ENCODE data around the gene C1S.
A peak's percentile ranks its signal among the peaks of the same experiment; 100 is the strongest.

C1S gene

DNA sequence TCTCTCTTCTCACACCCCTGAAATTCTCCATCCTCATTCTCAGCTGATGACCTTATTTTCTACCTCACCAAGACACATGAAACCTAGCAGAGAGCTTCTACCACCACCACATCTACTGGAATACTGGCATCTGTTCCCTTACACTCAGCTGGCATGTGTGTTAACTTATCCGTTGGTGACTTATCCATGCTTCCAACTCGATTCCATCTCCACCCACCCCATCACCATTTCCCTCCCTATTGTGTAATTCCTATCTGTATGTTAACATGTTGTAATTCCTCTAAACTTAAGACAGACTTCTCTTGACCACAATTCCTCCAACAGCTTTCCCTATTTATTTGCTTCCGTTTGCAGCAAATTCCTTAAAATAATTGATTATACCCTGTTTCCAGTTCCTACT is 15.4 kb downstream of the C1S start:
- DNase-seq (ENCODE audit: low spot score), result no peak

GRCh38 chr12:7076493-7076892 is 16.0 kb downstream of the C1S start:
- DNase-seq (ENCODE audit: low spot score), result no peak

- DNase-seq (ENCODE audit: low spot score), result no peak
These were observed 17.6 kb downstream of the C1S start for GRCh38 chr12:7078163-7078562.

DNA sequence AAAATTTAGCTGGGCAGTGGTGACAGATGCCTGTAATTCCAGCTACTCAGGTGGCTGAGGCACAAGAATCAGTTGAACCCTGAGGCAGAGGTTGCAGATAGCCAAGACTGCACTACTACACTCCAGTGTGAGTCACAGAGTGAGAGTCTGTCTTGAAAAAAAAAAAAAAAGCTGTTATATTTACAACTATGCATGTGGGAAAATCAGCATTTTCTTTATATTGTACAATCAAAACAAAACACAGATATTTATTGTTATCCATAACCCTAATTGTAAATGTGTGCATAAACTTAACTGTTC is 19.3 kb downstream of the C1S start:
- DNase-seq (ENCODE audit: low spot score), result no peak

- DNase-seq (ENCODE audit: low spot score), result no peak
These were observed 20.5 kb downstream of the C1S start for GRCh38 chr12:7081037-7081436.

- DNase-seq (ENCODE audit: low spot score), result no peak
These were observed 22.6 kb downstream of the C1S start for GRCh38 chr12:7083125-7083524.

GRCh38 chr12:7089196-7089871 is 28.8 kb downstream of the C1S start:
- no peak for DNase-seq (ENCODE audit: low spot score)

DNA sequence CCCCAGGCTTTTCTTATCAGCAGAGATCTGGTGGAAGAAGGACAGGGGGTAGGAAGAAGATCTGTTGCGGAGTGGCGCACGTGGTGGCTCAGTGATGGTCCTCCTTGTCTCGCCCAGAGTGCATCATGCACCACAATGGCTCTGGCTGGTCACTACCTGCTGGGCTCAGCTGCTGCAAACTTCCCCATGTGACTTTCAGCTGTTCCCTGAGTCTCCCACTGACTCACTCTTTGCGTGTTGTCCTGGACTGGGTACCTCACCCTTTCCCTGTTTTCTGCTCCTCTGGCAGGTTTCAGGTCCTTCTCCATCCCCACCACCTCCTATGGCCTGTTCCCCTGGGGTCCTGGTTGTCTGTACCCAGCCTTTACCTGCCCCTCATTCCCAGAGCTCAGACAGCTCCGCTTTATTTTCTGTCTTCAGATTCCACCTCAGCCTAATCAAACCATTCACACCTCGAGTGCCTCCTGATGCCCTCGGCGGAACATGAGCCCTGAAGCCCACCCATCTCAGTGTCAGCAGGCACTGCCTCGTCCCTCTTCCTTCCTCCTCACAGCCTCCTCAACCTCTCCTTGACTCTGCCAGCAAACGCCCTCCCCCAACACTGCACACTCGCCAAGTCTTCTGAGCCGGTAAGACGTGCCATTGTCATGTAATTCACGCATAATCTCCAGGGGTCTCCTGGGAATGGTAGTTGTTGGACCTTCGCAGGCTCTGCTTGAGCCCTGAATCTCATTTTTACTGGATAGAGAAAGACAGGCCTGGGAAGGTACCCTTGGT is 29.9 kb downstream of the C1S start:
- no peak for DNase-seq (ENCODE audit: low spot score)

DNA sequence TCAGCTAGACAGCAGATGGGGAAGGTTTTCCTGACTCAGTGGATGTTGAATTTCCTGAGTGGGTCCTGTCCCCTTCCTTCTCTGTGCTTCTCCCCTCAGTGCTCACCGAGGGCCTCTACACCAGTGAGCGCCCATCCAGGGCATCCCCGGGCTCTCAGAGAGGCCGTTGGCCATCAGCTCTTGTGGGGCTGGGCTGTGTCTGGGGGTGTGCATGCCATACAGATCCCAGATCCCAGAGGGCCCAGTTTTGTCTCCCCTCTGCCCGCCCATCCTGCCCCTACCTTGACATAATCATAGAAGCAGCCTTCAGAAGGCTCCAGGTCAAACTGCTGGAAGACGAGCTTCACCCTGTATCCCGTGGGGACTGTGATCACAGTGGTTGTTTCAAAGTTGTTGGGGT is 30.7 kb downstream of the C1S start:
- DNase-seq (ENCODE audit: low spot score), result no peak

DNA sequence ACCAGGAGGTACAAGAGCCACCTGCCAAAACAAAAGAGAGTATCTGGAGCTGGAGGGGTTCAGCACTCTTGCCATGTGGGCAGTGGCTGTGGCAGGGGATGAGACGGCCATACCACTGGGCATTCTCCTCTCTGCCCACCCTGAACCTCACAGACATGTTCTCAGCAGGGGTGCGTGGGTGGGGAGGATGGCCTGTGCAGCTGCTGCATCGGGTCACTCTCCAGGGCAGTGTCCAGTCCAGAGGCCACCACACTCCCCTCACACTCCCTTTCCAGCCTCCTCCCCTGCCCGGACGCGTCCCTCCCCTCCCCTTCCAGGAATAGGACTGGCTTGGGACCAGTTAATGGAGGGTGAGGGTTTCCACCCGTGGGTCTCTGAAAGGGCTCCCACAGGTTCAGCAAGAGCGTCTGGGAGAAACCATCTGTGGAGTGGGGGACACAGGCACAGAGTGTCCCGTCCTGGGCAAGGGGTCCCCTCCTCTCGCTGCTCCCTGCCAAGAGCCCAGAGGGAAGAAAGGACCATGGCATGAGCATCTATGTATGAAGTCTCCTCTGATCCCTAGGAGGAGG is 31.2 kb downstream of the C1S start:
- no peak for DNase-seq (ENCODE audit: low spot score)

DNA sequence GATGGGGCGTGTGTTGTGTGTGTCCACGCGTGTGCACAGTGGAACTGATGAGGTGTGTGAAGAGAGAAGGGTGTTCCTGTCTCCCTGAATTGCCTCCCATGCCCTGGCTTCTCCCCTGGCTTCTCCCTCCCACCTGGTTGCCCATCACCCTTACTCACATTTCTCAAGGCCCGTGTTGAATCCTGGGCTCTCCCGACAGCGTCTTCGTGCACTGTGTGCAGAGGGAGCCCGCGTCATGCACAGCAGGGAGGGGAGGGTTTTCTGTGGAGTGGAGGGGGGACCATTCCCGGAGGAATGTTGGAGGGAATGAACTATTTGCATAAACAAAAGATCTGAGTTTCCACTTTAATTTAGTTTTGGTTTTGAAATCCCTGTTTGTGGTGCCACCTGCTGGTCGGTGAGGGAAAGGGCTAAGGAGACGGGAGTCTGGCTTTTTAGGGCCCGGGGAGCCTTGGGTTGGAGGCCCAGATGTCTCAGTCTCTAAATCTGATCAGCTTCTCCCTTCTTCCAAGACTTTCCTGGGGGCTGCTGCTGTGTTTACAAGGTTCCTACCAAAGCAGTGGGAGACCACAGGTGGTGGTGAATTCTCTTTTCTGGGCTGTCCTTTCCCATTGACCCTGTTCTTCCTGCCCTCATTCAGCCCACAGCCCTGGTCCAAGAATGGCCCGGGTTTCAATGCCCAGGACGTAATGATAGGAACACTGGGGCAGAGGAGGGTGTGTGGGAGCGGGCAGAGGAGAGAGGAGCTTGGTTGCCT is 31.9 kb downstream of the C1S start, which contains the start of gene C1R:
Gene C1R (minus strand): TSS at position 217 of the 757 bp plus-strand sequence. CDS start 57 bp downstream, at position 160.
- DNase-seq (ENCODE audit: low spot score), result peak; percentile 47

DNA sequence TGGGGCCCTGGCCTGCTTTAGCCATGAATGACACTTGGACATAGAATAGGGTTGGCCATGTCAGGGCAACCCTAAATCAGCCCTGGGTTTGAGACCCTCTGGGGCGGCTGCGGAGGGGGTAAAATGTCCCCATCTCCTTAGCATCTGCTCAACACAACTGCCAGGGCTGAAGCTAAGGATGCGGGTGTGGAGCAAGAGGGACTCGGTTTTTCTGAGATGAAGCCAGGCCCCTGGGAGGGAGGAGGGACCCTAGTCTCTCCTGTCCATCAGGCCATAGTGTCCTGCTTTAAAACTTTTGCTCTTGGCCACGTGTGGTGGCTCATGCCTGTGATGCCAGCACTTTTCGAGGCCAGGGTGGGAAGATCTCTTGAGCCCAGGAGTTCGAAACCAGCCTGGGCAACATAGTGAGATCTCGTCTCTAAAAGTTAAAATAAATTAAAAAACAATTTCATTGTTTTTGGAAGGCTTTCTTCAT is 32.5 kb downstream of the C1S start:
- DNase-seq (ENCODE audit: low spot score), result no peak

GRCh38 chr12:7093486-7093885 is 33.0 kb downstream of the C1S start:
- no peak for DNase-seq (ENCODE audit: low spot score)

DNA sequence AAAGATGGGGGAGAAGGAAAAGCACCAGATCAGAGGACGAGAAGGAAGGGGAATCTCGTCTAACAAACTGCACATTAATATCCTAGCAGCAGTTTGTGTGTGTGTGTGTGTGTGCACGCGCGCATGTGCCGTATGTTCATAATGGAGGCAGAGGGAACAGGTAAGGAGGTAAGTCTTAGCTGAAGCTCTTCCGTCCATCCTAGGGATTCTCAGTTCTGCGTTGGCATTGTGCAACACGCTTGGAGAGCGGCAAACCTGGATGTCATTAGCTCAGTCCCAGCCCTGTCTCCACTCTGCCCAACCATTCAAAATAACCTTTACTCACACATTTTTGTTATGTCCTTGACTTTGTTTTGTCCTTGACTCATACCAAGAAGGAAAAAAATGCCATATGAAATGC is 33.4 kb downstream of the C1S start:
- DNase-seq (ENCODE audit: low spot score), result no peak

- no peak for DNase-seq (ENCODE audit: low spot score)
These were observed 35.8 kb downstream of the C1S start for GRCh38 chr12:7096006-7096932.

- DNase-seq (ENCODE audit: low spot score), result no peak
These were observed 36.5 kb downstream of the C1S start for GRCh38 chr12:7096979-7097378.

- DNase-seq (ENCODE audit: low spot score), result no peak
These were observed 38.9 kb downstream of the C1S start for GRCh38 chr12:7099290-7099996.

DNA sequence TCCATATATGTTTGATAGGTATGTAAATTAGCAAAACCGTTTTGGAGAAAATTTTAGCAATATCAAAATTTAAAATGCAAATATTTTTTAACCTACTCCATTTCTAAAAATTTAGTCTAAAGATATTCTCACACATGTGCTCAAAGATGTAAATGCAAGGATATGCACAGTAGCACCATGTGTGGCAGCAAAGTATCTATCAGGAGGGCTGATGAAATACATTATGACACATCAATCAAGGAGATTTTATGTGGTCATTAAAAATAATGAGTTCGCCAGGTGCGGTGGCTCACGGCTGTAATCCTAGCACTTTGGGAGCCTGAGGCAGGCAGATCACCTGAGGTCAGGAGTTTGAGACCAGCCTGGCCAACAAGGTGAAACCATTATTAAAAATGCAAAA is 39.7 kb downstream of the C1S start:
- no peak for DNase-seq (ENCODE audit: low spot score)

GRCh38 chr12:7101047-7101693 is 40.7 kb downstream of the C1S start:
- DNase-seq (ENCODE audit: low spot score), result no peak

GRCh38 chr12:7101694-7102131 is 41.2 kb downstream of the C1S start:
- DNase-seq (ENCODE audit: low spot score), result no peak
